AG10803 (cell line): ENCODE measurements around the gene VOPP1.
A peak's percentile ranks its signal among the peaks of the same experiment; 100 is the strongest.

ENCODE experiments used
- DNase-seq: peaks from one replicate; pipeline ENCODE4 v3.0.0; 2010; ENCODE audit warnings: low read depth
- H3K4me3 ChIP-seq: 2 replicates; pipeline ENCODE4 v1.5.1; 2011; ENCODE audit warnings: mild to moderate bottlenecking, low read length, control low read depth
- CTCF ChIP-seq: conservative IDR thresholded peaks from 2 replicates; pipeline ENCODE4 v1.5.1; 2011; ENCODE audit warnings: mild to moderate bottlenecking, low read length, control low read depth, inconsistent platforms

Gene VOPP1

GRCh38 chr7:55527307-55527706 is 45.0 kb downstream of the VOPP1 start:
- H3K4me3 ChIP-seq = no peak overlapping the region
- TF ChIP-seq CTCF = no peak
- DNase-seq = no peak

- no peak for DNase-seq
- TF ChIP-seq CTCF = no peak
Observed at GRCh38 chr7:55526770-55527169, 45.5 kb downstream of the VOPP1 start.

GRCh38 chr7:55526329-55526728 is 46.0 kb downstream of the VOPP1 start:
- no peak for TF ChIP-seq CTCF
- H3K4me3 ChIP-seq = no peak overlapping the region
- DNase-seq = no peak

More at GRCh38 chr7:55526770-55527169, 45.5 kb downstream of the VOPP1 start:
- H3K4me3 ChIP-seq = no peak overlapping the region

GRCh38 chr7:55524558-55525310 is 47.6 kb downstream of the VOPP1 start:
- TF ChIP-seq CTCF = peak; percentile 22
- DNase-seq = peak; percentile 36
- no peak overlapping the region for H3K4me3 ChIP-seq

GRCh38 chr7:55523366-55523765 is 48.9 kb downstream of the VOPP1 start:
- no peak overlapping the region for H3K4me3 ChIP-seq
- no peak for TF ChIP-seq CTCF
- DNase-seq = peak; percentile 44

- no peak for DNase-seq
- H3K4me3 ChIP-seq = no peak overlapping the region
- no peak for TF ChIP-seq CTCF
Observed at GRCh38 chr7:55521917-55522902, 50.1 kb downstream of the VOPP1 start.
